IgD-negative memory B cell (primary cell): Measurements from ENCODE around the gene ATG4B. TPM values are rescaled to one million over a fixed set of nuclear protein-coding genes. Genes with fewer than 3 reads are reported as not detected.
A peak's percentile ranks its signal among the peaks of the same experiment; 100 is the strongest.

Experiments used
- H3K27ac Mint-ChIP-seq, 3 donors: one replicate each; pipeline ENCODE4 v1.8.0; 2020 to 2022; ENCODE audit warnings: mild to moderate bottlenecking in 3 of 3, mixed read lengths in 3 of 3, moderate library complexity in 1 of 3
- H3K27me3 Mint-ChIP-seq: one replicate; pipeline ENCODE4 v1.8.0; 2021; ENCODE audit warnings: mixed read lengths
- H3K36me3 Mint-ChIP-seq: one replicate; pipeline ENCODE4 v1.8.0; 2020; ENCODE audit warnings: mild to moderate bottlenecking, mixed read lengths
- H3K4me1 Mint-ChIP-seq, 3 donors: one replicate each; pipeline ENCODE4 v1.8.0; 2020 to 2022; ENCODE audit warnings: mixed read lengths in 3 of 3, mild to moderate bottlenecking in 1 of 3
- H3K4me3 Mint-ChIP-seq, 4 donors: one replicate each; pipeline ENCODE4 v1.8.0; 2020 to 2022; ENCODE audit warnings: mild to moderate bottlenecking in 4 of 4, mixed read lengths in 4 of 4, moderate library complexity in 3 of 4
- H3K9me3 Mint-ChIP-seq, 3 donors: one replicate each; pipeline ENCODE4 v1.8.0; 2020 to 2021; ENCODE audit warnings: mixed read lengths in 3 of 3, mild to moderate bottlenecking in 1 of 3
- polyA plus RNA-seq: library from polyadenylated mRNA; unstranded; fragments of 300-500 nt; fragmentation: Illumina TruSeq; gene quantifications from one replicate; pipeline ENCODE4 v1.2.3, GENCODE V29; 2021

ATG4B gene
- polyA plus RNA-seq, 1 donor from 2014 or later, result 59.3 TPM

DNA sequence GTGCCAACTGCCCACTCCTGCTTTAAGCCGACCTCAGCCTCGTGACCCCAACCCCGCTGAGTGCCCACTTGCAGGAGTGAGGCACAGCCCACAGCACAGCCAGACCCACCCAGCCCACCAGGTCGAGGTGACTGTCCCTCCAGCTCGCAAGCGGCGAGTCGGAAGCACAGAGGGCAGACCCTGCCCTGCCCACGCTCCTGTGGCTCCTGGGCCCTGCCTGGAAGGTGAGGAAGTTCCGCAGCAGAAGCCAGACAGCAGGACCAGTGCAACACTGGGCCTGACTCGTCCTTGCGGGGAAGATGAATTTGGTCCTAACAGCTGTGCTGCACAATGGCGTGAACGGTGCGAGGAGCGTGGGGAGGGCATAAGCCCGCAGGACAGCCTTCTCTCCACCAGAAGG is 39.2 kb downstream of the ATG4B start:
- Mint-ChIP-seq H3K4me1 (no peaks in the 10 kb centered on the region), H3K27me3 (no peaks in the 10 kb centered on the region), H3K27ac (no peak overlapping the region), H3K36me3 (peaks cover 7% of the 10 kb centered on the region), H3K4me3 (no peak overlapping the region), H3K9me3 (no peaks in the 10 kb centered on the region)

DNA sequence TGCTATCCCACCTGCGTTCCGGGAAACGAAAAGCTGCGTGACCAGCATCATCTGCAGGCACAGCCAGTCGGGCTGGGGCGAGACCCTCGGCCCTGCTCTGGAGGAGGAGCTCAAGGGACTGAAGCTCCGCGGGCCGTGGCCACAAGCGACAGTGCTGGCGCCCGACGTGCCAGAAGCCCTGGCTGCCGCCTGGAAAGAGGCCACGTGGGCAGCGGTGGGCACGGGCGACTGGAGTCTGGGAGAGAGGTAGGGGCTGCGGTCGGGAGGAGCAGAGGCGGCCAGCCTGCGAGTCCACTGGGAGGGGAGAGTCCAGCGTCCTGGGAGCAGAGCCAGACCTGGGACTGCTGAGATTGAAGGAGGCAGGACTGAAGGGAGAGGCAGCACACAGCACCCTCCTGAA is 39.9 kb downstream of the ATG4B start:
- H3K4me3 Mint-ChIP-seq, result no peak overlapping the region
- H3K4me1 Mint-ChIP-seq, result no peaks in the 10 kb centered on the region
- peaks cover 8% of the 10 kb centered on the region for H3K36me3 Mint-ChIP-seq
- no peak overlapping the region for H3K27ac Mint-ChIP-seq
- no peaks in the 10 kb centered on the region for H3K9me3 Mint-ChIP-seq
- no peaks in the 10 kb centered on the region for H3K27me3 Mint-ChIP-seq

DNA sequence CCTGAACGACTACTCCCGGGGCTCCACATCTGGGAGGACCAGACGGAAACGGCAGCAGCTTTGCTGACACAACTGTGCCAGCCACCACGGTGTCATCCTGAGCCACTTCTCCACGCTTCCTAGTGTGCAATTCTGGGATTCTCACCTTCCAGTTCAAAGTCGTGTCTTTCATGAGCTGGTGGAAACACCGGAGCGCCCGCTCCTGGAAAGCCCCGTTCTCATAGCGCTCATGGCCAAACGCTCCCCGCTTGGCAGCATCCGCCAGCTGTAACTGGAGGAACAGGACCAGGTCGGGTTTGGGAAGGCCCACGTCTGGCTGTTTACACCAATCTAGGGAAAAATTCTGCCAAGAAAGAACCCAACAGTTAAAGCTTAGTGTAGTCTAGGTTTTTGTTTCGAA is 40.8 kb downstream of the ATG4B start:
- no peak overlapping the region for H3K27ac Mint-ChIP-seq
- H3K4me1 Mint-ChIP-seq, result no peaks in the 10 kb centered on the region
- peaks cover 8% of the 10 kb centered on the region for H3K36me3 Mint-ChIP-seq
- no peak overlapping the region for H3K4me3 Mint-ChIP-seq
- H3K27me3 Mint-ChIP-seq, result no peaks in the 10 kb centered on the region
- no peaks in the 10 kb centered on the region for H3K9me3 Mint-ChIP-seq

DNA sequence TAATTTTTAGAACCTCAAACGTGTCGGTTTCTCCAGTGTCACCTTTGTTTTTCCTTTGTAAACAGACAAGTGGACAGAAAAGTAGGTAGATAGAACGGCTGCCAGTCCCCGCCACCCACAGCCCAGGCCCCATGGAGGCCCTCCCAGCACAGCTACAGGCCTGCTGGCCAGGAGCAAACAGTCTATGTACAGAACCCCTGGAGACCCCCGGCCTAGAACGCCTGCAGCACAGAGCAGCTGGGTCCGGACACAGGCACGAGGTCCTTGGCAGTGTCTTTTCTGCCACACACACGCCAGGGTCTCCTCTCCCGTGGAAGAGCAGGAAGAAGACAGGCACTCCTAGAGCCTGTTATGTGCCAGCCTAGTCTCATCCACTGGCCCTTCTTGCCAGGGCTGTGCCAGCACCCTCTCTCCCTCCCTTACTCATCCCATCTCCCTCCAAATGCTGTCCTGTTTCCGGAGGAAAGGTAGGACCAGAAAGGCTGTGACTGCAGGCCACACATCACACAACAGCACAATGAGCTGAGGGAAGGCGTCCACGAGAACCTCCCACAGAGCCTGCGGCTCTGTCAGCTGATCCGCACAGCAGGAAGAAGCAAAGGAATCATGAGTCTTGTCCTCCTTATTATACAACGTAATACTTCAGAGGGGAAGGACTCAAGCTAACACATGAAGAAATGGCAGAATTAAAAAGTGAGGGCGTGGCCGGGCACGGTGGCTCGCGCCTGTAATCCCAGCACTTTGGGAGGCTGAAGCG is 41.5 kb downstream of the ATG4B start:
- H3K36me3 Mint-ChIP-seq, result peaks cover 8% of the 10 kb centered on the region
- H3K27ac Mint-ChIP-seq, result peak overlapping the region in 1 of 3 donors; percentile 65
- H3K27me3 Mint-ChIP-seq, result no peaks in the 10 kb centered on the region
- H3K9me3 Mint-ChIP-seq, result no peaks in the 10 kb centered on the region
- H3K4me3 Mint-ChIP-seq, result no peak overlapping the region
- H3K4me1 Mint-ChIP-seq, result no peaks in the 10 kb centered on the region

DNA sequence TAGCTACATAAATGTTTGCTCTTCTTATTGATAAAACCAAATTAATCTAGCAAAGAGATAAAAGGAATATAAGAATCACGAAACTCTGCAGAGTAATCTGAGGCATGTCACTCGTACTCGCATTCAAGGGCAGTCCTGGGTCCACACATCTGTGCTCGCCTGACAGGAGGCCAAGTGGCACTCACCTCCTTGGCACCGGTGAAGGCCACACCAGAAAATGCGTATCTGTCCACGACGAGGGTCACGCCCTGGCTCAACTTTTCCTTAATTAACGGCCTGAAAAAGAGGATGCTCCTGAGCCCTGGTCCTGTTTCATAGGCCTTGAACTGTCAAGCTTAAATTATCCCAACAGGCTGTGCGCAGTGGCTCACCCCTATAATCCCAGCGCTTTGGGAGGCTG is 42.6 kb downstream of the ATG4B start:
- no peak overlapping the region for H3K27ac Mint-ChIP-seq
- H3K4me3 Mint-ChIP-seq, result no peak overlapping the region
- H3K36me3 Mint-ChIP-seq, result peaks cover 10% of the 10 kb centered on the region
- no peaks in the 10 kb centered on the region for H3K9me3 Mint-ChIP-seq
- H3K4me1 Mint-ChIP-seq, result no peaks in the 10 kb centered on the region
- H3K27me3 Mint-ChIP-seq, result no peaks in the 10 kb centered on the region

DNA sequence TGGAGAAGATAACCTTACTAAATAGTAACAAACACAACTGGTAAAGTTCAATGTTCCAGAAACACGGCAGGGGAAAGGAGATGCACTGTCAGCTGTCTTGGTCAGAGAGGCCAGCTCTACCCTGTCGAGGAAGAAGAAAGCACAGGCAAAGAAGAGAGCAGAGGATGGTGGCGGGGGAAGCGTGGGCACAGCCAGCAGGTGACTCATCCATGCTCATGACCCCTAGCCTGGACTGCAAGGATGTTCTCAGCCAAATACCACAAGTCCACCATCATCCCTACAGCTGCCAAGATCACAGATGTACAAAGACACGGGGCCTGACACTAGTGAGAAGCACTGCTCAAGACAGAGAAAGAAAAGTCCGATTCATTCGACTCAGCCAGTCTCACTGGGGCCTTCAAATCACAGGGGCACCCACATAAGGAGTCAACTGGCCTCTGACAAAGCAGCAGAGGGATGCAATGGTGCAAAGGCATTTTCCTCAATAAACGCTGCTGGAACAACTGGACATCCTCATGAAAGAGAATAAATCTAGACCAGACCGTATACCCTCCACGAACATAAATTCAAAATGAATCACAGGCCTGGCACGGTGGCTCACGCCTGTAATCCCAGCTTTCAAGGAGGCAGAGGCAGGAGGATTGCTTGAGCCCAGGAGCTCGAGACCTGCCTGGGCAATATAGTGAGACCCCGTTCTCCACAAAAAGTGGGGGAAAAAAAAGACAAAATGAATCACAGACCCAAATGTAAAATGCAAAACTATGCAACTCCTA is 43.5 kb downstream of the ATG4B start:
- Mint-ChIP-seq H3K9me3 (no peaks in the 10 kb centered on the region), H3K4me1 (peaks cover under 1 to 5% (median 4%) of the 10 kb centered on the region in 3 donors), H3K27me3 (no peaks in the 10 kb centered on the region), H3K36me3 (peaks cover 10% of the 10 kb centered on the region), H3K27ac (peak overlapping the region in 1 of 3 donors; percentile 83), H3K4me3 (no peak overlapping the region)

DNA sequence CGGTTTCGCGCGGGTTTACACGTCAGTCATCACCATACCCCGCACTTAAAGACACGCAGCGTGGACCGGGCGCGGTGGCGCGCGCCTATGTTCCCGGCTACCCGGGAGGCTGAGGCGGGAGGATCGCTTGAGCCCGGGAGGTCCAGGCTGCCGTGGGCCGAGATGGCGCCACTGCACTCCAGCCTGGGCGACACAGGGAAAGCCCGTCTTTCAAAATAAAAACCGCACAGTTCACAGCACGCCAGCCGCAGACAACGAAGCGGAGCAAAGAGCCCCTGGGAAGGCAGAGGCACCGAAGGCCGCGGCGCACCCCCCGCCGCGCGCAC is 48.8 kb downstream of the ATG4B start:
- Mint-ChIP-seq H3K9me3 (no peaks in the 10 kb centered on the region), H3K36me3 (peaks cover 3% of the 10 kb centered on the region), H3K27me3 (no peaks in the 10 kb centered on the region), H3K27ac (peak overlapping the region; percentile 54 to 94 (median 83)), H3K4me3 (peak overlapping the region; percentile 82 to 94 (median 92)), H3K4me1 (peaks cover 7 to 18% (median 7%) of the 10 kb centered on the region in 3 donors)

DNA sequence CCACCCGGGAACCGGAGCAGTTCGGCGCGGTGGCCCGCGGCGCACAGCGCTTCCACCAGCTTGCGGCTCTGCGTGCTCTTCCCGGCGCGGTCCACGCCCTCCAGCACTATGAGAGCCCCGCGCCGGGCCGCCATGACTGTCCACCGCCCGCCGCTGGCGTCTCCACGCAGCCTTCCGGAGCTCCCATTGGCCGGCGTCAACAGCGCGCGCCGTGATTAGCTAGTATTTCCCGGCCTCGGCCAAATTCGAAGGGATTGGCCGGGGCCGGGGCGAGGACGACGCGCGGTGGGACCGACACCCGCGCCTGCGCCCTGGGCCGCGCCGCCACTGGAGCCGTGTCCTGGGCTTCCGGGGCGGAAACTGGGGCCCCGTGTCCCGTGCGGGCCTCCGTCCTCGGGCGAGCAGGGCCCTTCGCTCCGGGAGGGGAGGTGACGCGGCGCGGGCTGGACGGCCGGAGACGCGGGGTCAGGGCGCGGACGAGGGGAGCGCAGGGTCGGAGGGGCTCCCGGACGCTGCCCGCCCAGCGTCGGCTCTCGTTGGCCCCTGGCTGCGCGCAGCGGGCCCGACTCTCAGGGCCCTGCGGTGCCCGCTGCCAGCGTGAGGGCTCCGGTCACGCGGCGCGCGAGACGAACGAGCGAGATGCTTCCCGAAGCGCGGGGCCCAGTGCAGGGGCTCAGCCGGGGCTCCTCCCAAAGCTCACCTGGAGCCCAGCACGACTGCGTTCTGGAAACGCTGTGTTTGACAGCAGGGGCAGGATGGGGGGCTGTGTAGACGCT is 49.3 kb downstream of the ATG4B start, which contains the start of gene DTYMK:
Gene DTYMK (minus strand): TSS at position 166 of the 776 bp plus-strand sequence. CDS start 32 bp downstream, at position 134.
- Mint-ChIP-seq H3K4me1 (peaks cover 7 to 18% (median 7%) of the 10 kb centered on the region in 3 donors), H3K36me3 (peaks cover 3% of the 10 kb centered on the region), H3K9me3 (no peaks in the 10 kb centered on the region), H3K27ac (peak within 1 kb of the TSS; percentile 93 to 94 (median 93)), H3K27me3 (no peaks in the 10 kb centered on the region), H3K4me3 (peak within 1 kb of the TSS; percentile 82 to 95 (median 92))

DNA sequence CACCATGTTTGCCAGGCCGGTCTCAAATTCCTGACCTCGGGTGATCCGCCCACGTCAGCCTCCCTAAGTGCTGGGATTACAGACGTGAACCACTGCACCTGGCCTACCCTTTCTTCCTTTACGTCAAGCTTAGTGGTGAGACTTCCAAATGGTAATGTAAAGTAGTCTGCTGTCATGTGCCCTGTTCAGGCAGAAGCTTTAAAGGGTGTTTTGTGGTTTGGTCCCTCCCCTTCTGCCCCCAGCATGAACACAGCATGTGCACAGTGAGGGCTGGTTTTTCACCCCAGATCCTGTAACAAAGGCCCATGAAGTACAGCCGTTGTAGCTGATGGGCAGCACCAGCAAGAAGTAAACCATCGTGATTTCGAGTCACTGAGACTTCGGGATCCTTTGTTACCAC is 51.8 kb downstream of the ATG4B start:
- peak overlapping the region in 2 of 3 donors; percentile 56 to 59 for H3K27ac Mint-ChIP-seq
- peaks cover 7 to 18% (median 7%) of the 10 kb centered on the region in 3 donors for H3K4me1 Mint-ChIP-seq
- H3K27me3 Mint-ChIP-seq, result no peaks in the 10 kb centered on the region

DNA sequence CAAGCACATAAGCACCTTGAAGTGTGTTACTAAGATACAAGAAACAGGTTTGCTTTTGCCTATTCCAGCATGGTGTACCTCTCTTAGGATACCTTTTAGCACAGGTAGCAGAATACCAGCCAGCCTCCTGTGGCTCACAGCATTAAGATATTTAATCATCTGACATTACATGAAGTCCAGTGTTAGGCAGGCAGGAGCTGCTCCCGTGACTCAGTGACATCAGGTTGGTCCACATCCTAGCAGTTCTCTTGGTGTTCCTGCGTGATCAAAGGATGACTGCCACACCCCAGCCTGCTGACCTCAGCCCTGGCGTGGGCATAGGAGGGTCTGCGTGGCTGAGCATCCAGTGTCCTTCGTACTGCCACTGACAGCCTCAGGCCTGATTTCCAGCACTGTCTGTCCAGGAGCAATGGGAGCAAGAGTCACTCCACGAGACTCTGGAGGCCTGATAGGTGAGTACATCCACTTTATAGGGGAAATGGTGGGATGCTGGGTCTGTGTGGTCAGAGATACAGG is 52.8 kb downstream of the ATG4B start:
- Mint-ChIP-seq H3K27me3 (no peaks in the 10 kb centered on the region), H3K9me3 (no peaks in the 10 kb centered on the region), H3K4me3 (no peak overlapping the region), H3K4me1 (peaks cover 7 to 18% (median 7%) of the 10 kb centered on the region in 3 donors), H3K27ac (no peak overlapping the region), H3K36me3 (no peaks in the 10 kb centered on the region)

More for the DNA sequence above, 51.8 kb downstream of the ATG4B start:
- no peaks in the 10 kb centered on the region for H3K9me3 Mint-ChIP-seq
- H3K4me3 Mint-ChIP-seq, result peak overlapping the region in 3 of 4 donors; percentile 3 to 72 (median 57)
- peaks cover 2% of the 10 kb centered on the region for H3K36me3 Mint-ChIP-seq

DNA sequence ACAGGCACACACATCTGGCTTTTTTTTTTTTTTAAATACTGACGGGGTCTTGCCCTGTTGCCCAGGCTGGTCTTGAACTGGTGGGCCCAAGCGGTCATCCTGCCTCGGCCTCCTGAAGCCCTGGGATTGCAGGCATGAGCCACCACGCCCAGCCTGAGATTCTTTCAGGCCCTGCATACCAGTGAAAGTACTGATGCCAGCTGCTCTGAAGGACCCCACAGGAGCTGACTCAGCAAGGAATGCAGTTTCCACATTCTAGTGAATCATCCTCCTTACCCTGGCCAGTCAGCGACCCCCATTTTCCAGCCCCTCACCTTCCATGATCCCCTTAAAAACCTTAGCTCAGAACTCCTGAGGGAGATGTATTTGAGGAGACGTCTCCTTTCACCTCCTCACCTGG is 55.0 kb downstream of the ATG4B start:
- no peak overlapping the region for H3K4me3 Mint-ChIP-seq
- peak overlapping the region in 1 of 3 donors; percentile 31 for H3K27ac Mint-ChIP-seq

DNA sequence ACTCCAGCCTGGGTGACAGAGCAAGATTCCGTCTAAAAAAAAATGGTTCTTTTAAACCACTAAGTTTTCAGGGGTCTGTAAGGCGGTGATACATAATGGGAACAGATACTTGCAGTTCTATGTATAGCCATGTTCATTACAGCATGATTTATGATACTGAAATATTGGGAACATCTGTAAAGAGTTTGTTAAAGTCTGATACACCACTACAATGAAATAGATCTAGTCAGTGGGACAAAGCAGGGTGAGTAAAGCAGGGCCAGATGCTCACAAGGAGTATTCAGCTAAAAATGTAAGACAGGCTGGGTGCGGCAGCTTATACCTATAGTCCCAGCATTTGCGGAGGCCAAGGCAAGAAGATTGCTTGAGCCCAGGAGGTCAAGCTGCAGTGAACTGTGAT is 58.2 kb downstream of the ATG4B start:
- peak overlapping the region in 1 of 3 donors; percentile 54 for H3K27ac Mint-ChIP-seq

More for the DNA sequence above, 55.0 kb downstream of the ATG4B start:
- H3K4me1 Mint-ChIP-seq, result peaks cover 0 to 12% (median 6%) of the 10 kb centered on the region in 3 donors
- H3K9me3 Mint-ChIP-seq, result no peaks in the 10 kb centered on the region
- no peaks in the 10 kb centered on the region for H3K36me3 Mint-ChIP-seq
- no peaks in the 10 kb centered on the region for H3K27me3 Mint-ChIP-seq

DNA sequence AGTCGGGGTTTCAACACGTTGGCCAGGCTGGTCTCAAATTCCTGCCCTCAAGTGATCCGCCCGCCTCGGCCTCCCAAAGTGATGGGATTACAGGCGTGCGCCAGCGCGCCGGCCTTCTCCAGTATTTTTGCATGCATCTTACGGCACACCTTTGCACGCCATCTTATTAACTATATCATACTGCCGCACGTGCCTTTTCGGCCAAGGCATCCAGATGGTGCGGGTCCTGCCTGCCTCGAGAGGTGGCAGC is 63.6 kb downstream of the ATG4B start:
- no peaks in the 10 kb centered on the region for H3K27me3 Mint-ChIP-seq
- peak overlapping the region; percentile 86 to 97 (median 92) for H3K4me3 Mint-ChIP-seq
- no peaks in the 10 kb centered on the region for H3K9me3 Mint-ChIP-seq
- H3K36me3 Mint-ChIP-seq, result peaks cover 6% of the 10 kb centered on the region
- peak overlapping the region; percentile 73 to 97 (median 94) for H3K27ac Mint-ChIP-seq
- H3K4me1 Mint-ChIP-seq, result peaks cover 5 to 17% (median 8%) of the 10 kb centered on the region in 3 donors

More for the DNA sequence above, 58.2 kb downstream of the ATG4B start:
- peak overlapping the region in 1 of 4 donors; percentile 48 for H3K4me3 Mint-ChIP-seq
- no peaks in the 10 kb centered on the region for H3K9me3 Mint-ChIP-seq
- H3K4me1 Mint-ChIP-seq, result peaks cover 0 to 5% (median 0%) of the 10 kb centered on the region in 3 donors
- H3K27me3 Mint-ChIP-seq, result no peaks in the 10 kb centered on the region
- H3K36me3 Mint-ChIP-seq, result no peaks in the 10 kb centered on the region

DNA sequence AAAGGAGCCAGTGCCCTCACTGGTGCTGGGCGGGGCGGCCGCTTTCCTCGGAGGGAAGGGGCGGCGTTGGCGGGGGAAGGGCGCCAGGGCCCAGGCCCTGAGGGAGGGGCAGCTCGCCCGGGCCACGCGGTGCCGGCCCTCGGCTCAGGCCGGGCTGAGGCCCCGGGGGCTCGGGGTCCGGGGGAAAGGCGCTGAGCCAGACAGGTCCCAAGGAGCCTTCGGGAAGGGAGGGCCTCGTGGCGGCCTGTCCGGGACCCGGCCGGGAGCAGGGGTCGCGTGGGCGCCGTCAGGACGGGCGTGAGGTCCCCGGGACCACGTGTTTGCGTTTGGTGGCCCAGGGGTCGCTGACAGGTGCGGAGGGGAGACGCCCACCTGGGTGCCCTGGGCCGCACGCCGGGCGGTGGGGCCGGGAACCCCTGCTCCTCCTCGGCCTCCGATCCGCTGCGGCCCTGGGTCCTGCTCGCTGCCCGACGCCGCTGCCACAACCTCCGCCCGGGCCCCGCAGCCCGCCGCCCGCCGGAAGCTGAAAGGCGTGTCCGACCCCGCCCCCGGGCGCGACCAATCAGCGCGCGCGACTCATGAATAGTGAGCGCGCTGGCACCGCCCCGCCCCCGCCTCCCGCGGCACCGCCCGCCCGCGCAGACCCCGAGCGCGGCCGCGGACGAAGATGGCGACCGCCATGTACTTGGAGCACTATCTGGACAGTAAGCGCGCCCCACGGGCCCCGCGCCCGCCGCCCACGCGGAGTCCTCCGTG is 64.1 kb downstream of the ATG4B start, which contains the start of gene ING5:
Gene ING5 (plus strand): TSS at position 641 of the 756 bp plus-strand sequence. CDS start 27 bp downstream, at position 668.
- Mint-ChIP-seq H3K36me3 (peaks cover 7% of the 10 kb centered on the region), H3K9me3 (no peaks in the 10 kb centered on the region), H3K4me3 (peak within 1 kb of the TSS; percentile 86 to 97 (median 92))

More for the DNA sequence above, 64.1 kb downstream of the ATG4B start, which contains the start of gene ING5:
- Mint-ChIP-seq H3K27ac (peak within 1 kb of the TSS; percentile 88 to 97 (median 94)), H3K4me1 (peaks cover 5 to 17% (median 8%) of the 10 kb centered on the region in 3 donors), H3K27me3 (no peaks in the 10 kb centered on the region)
